ENCODE data around the gene TIMM22. TPM values are rescaled to one million over a fixed set of nuclear protein-coding genes. Genes with fewer than 3 reads are reported as not detected.
"Not testable (repeated sequence)": the region's sequence is repeated elsewhere in the genome, so short reads cannot be mapped to it uniquely, and the experiment has no call there.

The TIMM22 gene
- polyA plus RNA-seq, 1 experiment, result 17.7 TPM

DNA sequence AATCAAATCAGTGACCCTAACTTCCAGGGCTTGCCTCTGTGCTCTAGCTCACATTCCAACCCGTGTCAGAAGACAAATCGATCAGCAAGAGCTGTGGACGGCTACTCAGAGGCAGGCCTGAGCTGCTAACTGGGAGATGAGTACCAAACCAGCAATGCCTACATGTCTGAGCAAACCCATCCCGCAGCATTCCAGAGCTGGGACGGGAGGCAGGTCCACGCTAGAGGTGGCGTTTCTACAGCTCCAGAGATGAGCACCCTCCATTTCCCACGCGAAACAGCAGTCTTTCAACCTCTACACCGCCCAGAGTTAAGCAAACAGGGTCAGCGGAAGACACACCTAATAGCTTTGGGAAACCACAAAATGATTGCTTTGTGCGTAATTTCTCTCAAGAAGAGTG, 23.9 kb upstream of the TIMM22 start:
- CTCF ChIA-PET, result no interaction called here
- POLR2A ChIA-PET, result no interaction called here
- Histone ChIP-seq H3K27ac (ENCODE audit: low read depth, low read length) (no peak overlapping the region), H3K4me3 (ENCODE audit: low read depth, low read length) (no peak overlapping the region), H3K27me3 (ENCODE audit: control insufficient read depth, insufficient read depth, low read length) (no peaks in the 10 kb centered on the region), H3K9me3 (ENCODE audit: control insufficient read depth, insufficient read depth, low read length) (no peaks in the 10 kb centered on the region; the same call in 1 of the 2 replicates)
- DNase-seq (ENCODE audit: low read depth, low spot score), result no peak
- TF ChIP-seq, protein P1, sequence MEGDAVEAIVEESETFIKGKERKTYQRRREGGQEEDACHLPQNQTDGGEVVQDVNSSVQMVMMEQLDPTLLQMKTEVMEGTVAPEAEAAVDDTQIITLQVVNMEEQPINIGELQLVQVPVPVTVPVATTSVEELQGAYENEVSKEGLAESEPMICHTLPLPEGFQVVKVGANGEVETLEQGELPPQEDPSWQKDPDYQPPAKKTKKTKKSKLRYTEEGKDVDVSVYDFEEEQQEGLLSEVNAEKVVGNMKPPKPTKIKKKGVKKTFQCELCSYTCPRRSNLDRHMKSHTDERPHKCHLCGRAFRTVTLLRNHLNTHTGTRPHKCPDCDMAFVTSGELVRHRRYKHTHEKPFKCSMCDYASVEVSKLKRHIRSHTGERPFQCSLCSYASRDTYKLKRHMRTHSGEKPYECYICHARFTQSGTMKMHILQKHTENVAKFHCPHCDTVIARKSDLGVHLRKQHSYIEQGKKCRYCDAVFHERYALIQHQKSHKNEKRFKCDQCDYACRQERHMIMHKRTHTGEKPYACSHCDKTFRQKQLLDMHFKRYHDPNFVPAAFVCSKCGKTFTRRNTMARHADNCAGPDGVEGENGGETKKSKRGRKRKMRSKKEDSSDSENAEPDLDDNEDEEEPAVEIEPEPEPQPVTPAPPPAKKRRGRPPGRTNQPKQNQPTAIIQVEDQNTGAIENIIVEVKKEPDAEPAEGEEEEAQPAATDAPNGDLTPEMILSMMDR (IDR thresholded peaks at IDR 0.05; ENCODE audit: low read depth, low read length), result no peak

DNA sequence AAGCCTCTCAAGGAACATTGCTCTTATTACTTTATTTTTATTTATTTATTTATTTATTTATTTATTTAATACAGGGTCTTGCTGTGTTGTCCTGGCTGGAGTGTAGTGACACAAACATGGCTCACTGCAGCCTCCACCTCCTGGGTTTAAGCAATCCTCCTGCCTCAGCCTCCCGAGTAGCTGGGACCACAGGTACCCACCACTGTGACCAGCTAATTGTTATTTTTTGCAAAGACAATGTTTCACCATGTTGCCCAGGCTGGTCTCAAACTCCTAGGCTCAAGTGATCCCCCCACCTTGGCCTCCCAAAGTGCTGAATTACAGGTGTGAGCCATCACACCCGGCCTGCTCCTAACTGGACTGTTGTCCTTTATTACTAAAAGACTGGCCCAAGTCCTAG, 22.2 kb upstream of the TIMM22 start:
- ChIA-PET POLR2A (interaction anchor here (1.3 to 1.6 kb wide), 2 partner anchors 23 to 47 kb away, joined by 6 read pairs; no protein-coding TSS in a partner anchor), CTCF (interaction anchor here (0.6 to 1.8 kb wide), 2 partner anchors 24 to 273 kb away, joined by 3 to 4 read pairs; no protein-coding TSS in a partner anchor)
- H3K9me3 ChIP-seq (ENCODE audit: control insufficient read depth, insufficient read depth, low read length); DNase-seq (ENCODE audit: low read depth, low spot score); H3K27me3 ChIP-seq (ENCODE audit: control insufficient read depth, insufficient read depth, low read length); H3K27ac ChIP-seq (ENCODE audit: low read depth, low read length): not testable (repeated sequence)
- peak overlapping the region; percentile 11; the same call in 1 of the 2 replicates for H3K4me3 ChIP-seq (ENCODE audit: low read depth, low read length)

DNA sequence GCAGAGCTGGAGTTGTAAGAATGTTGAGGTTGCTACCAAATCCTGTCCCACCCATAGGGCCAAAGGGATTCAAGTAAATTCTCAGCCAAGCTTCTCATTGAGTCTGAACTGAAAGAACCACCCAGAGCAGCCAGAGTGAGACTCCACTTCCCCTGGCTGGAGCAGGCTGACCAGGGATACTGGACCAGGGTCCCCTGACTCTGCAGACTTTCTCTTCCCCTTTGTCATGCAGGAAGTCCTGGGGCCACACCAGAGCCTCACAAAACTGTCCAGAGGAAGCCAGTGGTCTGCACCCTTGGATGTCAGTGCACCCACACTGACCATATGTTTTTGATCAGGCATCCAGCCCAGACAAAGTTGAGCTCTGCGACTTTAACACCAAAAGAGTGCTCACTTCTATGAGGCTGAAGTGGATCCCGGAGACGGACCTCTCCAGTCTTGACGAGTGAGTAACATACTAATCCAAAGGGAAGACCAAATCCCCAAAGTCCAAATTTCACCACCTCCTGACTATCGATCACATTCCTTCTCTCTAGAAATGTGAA, 21.5 kb upstream of the TIMM22 start:
- ChIA-PET POLR2A (interaction anchor here (1.3 to 1.6 kb wide), 2 partner anchors 24 to 48 kb away, joined by 6 read pairs; no protein-coding TSS in a partner anchor), CTCF (interaction anchor here (0.6 to 1.8 kb wide), 2 partner anchors 23 to 274 kb away, joined by 3 to 4 read pairs; no protein-coding TSS in a partner anchor)
- Histone ChIP-seq H3K27me3 (ENCODE audit: control insufficient read depth, insufficient read depth, low read length) (no peaks in the 10 kb centered on the region), H3K4me3 (ENCODE audit: low read depth, low read length) (peak overlapping the region; percentile 11), H3K27ac (ENCODE audit: low read depth, low read length) (no peak overlapping the region), H3K9me3 (ENCODE audit: control insufficient read depth, insufficient read depth, low read length) (peaks cover 5% of the 10 kb centered on the region; the same call in 1 of the 2 replicates)
- DNase-seq (ENCODE audit: low read depth, low spot score), result no peak
- TF ChIP-seq, protein P1 (IDR thresholded peaks at IDR 0.05; ENCODE audit: low read depth, low read length), result no peak

DNA sequence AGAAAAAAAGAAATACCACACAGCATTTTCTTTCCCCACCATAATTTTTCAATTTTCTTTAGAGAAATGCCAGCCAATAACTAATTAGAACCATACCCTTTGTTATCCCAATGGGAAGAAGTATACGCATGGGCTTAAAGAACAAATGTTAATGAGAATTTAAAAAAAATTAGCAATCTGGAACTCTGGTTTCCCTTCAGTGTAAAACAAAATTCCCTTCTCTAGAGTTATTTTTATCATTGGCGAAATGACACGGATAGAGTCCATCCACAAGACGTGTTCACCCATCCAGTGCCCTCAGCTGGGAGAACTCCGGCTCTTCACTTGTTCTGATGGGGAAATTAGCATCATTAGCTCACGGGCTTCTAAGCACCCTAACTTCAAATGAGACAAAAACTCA, 20.6 kb upstream of the TIMM22 start:
- CTCF ChIA-PET, result interaction anchor here (1.8 kb wide), 1 partner anchor 23 kb away, joined by 4 read pairs; no protein-coding TSS in a partner anchor
- DNase-seq (ENCODE audit: low read depth, low spot score), result no peak
- Histone ChIP-seq H3K9me3 (ENCODE audit: control insufficient read depth, insufficient read depth, low read length) (peaks cover 5% of the 10 kb centered on the region; the same call in 1 of the 2 replicates), H3K4me3 (ENCODE audit: low read depth, low read length) (peak overlapping the region; percentile 86; the same call in 1 of the 2 replicates), H3K27me3 (ENCODE audit: control insufficient read depth, insufficient read depth, low read length) (no peaks in the 10 kb centered on the region), H3K27ac (ENCODE audit: low read depth, low read length) (no peak overlapping the region)
- TF ChIP-seq, protein P1 (IDR thresholded peaks at IDR 0.05; ENCODE audit: low read depth, low read length), result no peak
- POLR2A ChIA-PET, result interaction anchor here (0.7 to 1.6 kb wide), 2 partner anchors 14 to 48 kb away, joined by 4 to 6 read pairs; no protein-coding TSS in a partner anchor

DNA sequence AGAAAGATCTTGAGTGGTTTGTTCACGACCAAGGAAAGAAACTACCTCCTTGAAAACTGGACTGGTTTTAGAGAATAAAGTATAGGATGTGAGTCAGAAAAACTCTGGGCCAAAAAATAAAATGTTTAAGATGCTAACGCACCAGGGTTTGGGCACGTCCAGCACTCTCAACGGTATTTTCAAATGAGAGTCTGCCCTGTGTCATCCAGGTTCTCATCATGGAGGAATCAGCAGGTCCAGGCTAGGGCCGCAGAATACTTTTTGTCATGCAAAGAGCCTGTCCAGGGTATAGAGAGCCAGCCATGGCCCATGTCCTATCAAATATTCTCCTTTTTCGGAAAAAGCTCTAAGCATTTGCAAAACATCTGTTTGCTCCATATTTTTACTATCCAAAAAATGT, 19.8 kb upstream of the TIMM22 start:
- Histone ChIP-seq H3K27ac (ENCODE audit: low read depth, low read length) (no peak overlapping the region), H3K9me3 (ENCODE audit: control insufficient read depth, insufficient read depth, low read length) (peaks cover 5% of the 10 kb centered on the region; the same call in 1 of the 2 replicates), H3K27me3 (ENCODE audit: control insufficient read depth, insufficient read depth, low read length) (no peaks in the 10 kb centered on the region), H3K4me3 (ENCODE audit: low read depth, low read length) (peak overlapping the region; percentile 86)
- DNase-seq (ENCODE audit: low read depth, low spot score), result no peak
- ChIA-PET POLR2A (no interaction called here), CTCF (interaction anchor here (0.8 kb wide), 1 partner anchor 89 kb away, joined by 4 read pairs; no protein-coding TSS in a partner anchor)
- TF ChIP-seq, protein P1 (IDR thresholded peaks at IDR 0.05; ENCODE audit: low read depth, low read length), result no peak
